ENCODE measurements around the gene ABAT. TPM values are rescaled to one million over a fixed set of nuclear protein-coding genes. Genes with fewer than 3 reads are reported as not detected.
"Not testable (repeated sequence)": the region's sequence is repeated elsewhere in the genome, so short reads cannot be mapped to it uniquely, and the experiment has no call there.

The ABAT gene
- total RNA-seq, 1 experiment from 2014 or later: 1.8 TPM

DNA sequence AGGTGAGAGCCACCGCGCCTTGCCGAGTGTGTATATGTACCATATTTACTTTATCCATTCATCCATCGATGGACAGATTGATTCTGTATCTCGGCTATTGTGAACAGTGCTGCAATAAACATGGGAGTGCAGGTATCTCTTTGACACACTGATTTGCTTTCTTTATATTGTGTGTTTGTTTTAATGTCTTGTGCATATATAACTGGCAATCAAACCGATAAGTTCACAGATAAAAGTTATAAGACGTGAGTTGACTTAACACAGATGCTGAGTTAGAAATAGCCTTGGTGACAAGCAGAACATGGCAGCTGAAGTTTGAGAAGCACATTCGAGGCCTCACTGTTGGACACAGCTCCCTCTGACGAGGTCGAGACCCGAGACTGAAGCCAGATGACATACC is 99.8 kb downstream of the ABAT start:
- no peaks in the 10 kb centered on the region for H3K36me3 ChIP-seq (replicated peaks; ENCODE audit: control insufficient read depth, insufficient read depth, low read length)
- no peaks in the 10 kb centered on the region for H3K27me3 ChIP-seq (ENCODE audit: control insufficient read depth, insufficient read depth, low read length)
- H3K4me3 ChIP-seq (ENCODE audit: insufficient read depth, low read depth, low read length): no peak overlapping the region
- DNase-seq: no peak

DNA sequence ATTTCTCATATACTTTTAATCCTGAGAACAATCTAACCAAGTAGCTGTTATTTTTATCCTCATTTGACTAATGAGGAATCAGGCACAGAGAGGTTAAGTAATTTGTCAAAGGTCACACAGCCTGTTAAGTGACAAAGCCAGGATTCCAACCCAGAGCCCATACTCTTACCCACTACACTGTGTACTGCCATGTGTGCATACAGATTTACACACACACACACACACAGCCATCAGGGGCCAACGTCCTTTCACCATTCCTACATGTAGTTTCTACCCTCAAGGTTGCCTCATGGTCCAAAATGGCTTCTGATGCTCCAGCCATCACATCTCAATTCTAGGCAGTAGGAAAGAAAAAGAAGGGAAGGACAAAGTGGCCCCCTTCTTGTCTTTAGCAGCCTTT is 100.9 kb downstream of the ABAT start:
- DNase-seq: no peak
- no peak overlapping the region for H3K4me3 ChIP-seq (ENCODE audit: insufficient read depth, low read depth, low read length)
- no peaks in the 10 kb centered on the region for H3K36me3 ChIP-seq (replicated peaks; ENCODE audit: control insufficient read depth, insufficient read depth, low read length)
- no peaks in the 10 kb centered on the region for H3K27me3 ChIP-seq (ENCODE audit: control insufficient read depth, insufficient read depth, low read length)

DNA sequence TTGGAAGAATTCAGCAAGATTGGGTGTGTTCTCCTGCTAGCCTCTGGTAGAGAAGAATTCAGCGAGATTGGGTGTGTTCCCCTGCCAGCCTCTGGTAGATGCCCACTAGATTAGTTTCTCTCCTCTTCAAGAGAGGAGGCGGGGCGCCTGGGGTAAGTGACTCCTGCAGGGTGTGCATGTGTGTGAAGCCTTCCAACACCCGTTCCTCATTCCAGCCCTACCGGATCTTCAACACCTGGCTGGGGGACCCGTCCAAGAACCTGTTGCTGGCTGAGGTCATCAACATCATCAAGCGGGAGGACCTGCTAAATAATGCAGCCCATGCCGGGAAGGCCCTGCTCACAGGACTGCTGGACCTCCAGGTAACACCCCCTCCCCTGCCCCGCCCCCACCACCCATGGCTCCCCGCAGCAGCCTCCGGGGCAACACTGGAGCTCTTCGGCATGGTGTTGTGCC is 101.7 kb downstream of the ABAT start:
- Histone ChIP-seq H3K36me3 (replicated peaks; ENCODE audit: control insufficient read depth, insufficient read depth, low read length) (no peaks in the 10 kb centered on the region), H3K4me3 (ENCODE audit: insufficient read depth, low read depth, low read length) (no peak overlapping the region), H3K27me3 (ENCODE audit: control insufficient read depth, insufficient read depth, low read length) (no peaks in the 10 kb centered on the region)
- peak; percentile 79 for DNase-seq

DNA sequence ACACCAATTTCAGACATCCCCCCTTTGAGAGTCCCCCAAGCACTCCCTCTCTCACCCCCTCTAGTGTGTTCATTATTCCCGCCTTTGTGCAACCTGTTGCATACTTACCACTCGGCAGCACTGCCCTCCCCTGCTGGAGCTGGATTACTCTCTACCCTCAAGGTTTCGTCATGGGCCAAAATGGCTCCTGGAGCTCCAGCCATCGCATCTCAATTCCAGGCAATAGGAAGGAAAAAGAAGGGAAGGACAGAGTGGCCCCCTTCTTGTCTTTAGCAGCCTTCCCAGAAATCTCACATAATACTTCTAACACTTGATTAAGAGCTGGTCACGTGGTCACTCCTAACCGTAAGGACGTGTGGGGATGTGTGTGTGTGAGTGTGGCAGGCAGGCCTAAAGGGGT is 102.8 kb downstream of the ABAT start:
- Histone ChIP-seq H3K4me3 (ENCODE audit: insufficient read depth, low read depth, low read length) (no peak overlapping the region), H3K36me3 (replicated peaks; ENCODE audit: control insufficient read depth, insufficient read depth, low read length) (no peaks in the 10 kb centered on the region)

DNA sequence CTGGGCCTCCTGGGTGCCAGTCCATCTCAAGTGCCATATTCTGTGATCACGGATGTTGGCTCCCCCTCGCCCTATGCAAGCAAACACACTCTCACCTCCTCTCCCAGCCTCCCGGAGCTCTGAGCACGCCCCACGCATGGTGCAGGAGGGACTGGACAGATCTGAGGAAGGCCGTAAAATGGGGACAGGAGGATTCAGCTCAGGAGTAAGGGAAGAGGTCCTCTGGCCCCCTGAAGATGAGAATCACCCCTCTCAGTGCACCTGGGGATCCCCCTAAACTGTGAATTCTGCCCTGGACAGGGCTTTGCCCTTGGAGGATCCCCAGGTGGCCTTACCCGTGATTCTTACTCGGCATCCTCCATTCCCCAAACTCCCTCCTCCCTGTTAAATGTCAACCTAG is 107.4 kb downstream of the ABAT start:
- no peaks in the 10 kb centered on the region for H3K27me3 ChIP-seq (ENCODE audit: control insufficient read depth, insufficient read depth, low read length)
- no peaks in the 10 kb centered on the region for H3K36me3 ChIP-seq (replicated peaks; ENCODE audit: control insufficient read depth, insufficient read depth, low read length)
- no peak for DNase-seq
- no peak overlapping the region for H3K4me3 ChIP-seq (ENCODE audit: insufficient read depth, low read depth, low read length)

More for the DNA sequence above, 102.8 kb downstream of the ABAT start:
- no peak for DNase-seq
- no peaks in the 10 kb centered on the region for H3K27me3 ChIP-seq (ENCODE audit: control insufficient read depth, insufficient read depth, low read length)

DNA sequence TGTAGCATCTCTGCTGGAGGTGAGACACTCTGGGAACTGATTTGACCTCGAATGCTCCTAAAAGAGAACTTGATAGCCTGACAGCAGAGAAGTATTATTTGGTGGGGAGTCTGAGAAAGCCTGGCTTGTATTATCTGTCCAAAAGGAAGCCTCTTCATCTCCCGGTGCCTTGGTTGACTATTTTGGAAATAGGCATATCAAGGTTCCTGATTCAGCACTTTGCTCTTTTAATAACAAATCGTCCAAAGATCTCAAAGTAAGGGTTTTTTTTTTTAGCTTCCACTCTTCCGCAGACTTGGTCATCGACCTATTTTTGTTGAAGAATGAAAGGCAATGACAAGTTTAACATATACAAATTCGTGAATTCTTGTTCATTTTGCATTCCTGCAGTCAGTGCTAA is 108.3 kb downstream of the ABAT start:
- Histone ChIP-seq H3K27me3 (ENCODE audit: control insufficient read depth, insufficient read depth, low read length) (no peaks in the 10 kb centered on the region), H3K36me3 (replicated peaks; ENCODE audit: control insufficient read depth, insufficient read depth, low read length) (no peaks in the 10 kb centered on the region), H3K4me3 (ENCODE audit: insufficient read depth, low read depth, low read length) (no peak overlapping the region)
- DNase-seq: no peak

DNA sequence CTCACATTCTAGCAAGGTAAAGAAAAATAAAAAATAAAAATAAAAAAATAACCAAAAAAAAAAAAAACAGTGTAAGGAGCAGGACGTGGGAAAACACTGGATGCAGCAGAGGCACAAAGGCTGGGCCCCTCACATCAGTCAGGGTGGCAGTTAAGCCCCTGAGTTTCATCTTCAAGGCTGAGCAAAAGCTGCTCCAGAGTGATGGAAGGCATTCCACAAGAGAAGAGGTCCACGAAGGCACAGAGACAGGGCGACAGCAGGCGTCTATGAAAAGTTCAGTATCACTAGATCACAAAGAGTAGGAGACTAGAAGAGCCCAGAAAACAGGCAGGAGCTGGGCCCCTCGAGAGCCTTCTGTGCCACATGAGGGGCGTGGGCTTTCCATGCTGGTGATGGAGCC is 111.0 kb downstream of the ABAT start:
- no peak overlapping the region for H3K4me3 ChIP-seq (ENCODE audit: insufficient read depth, low read depth, low read length)
- H3K27me3 ChIP-seq (ENCODE audit: control insufficient read depth, insufficient read depth, low read length): no peaks in the 10 kb centered on the region
- no peak for DNase-seq
- H3K36me3 ChIP-seq (replicated peaks; ENCODE audit: control insufficient read depth, insufficient read depth, low read length): no peaks in the 10 kb centered on the region

DNA sequence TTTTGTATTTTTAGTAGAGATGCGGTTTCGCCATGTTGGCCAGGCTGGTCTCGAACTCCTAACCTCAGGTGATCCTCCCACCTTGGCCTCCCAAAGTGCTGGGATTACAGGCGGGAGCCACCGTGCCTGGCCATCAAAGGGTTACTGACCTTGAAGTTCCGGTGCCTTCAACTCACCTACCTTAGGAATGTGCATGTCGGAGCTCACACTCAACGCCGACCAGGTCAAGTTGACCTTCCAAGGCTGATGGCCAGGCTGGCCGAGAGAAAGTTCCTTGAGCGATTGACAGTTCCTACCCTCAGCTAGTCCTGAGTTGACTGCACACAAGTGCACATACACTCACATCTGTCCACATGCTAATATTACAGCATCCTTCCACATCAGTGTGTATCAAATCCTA is 111.9 kb downstream of the ABAT start:
- not testable (repeated sequence) for DNase-seq; H3K27me3 ChIP-seq (ENCODE audit: control insufficient read depth, insufficient read depth, low read length); H3K36me3 ChIP-seq (replicated peaks; ENCODE audit: control insufficient read depth, insufficient read depth, low read length); H3K4me3 ChIP-seq (ENCODE audit: insufficient read depth, low read depth, low read length)

DNA sequence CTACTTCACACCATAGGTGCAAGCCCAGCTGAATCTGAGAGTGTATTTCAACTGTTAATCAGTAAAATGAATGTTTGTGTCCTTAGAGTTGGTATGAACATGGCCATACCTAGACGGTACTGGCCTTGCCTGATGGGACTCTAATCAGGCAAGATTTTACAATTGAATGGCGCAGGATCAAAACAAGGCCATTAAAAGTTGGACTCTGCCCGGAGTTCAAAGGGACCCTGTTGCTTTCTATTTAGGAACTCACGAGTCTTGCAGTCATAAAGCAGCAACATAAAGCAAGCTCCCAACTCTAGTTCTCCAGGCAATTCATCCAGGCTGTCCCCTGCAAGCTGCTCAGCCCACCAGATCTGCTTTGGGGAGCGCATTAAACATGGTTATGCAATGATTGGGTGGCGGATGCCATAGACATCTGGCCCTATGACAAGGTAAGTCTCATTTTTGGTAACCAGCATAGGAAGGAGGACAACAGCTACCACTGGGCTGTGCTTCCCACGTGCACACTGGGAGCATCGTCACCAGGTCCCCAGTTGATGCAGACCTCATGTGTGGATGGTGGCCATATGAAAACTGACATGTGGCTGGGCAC is 114.3 kb downstream of the ABAT start:
- no peak overlapping the region for H3K4me3 ChIP-seq (ENCODE audit: insufficient read depth, low read depth, low read length)
- no peaks in the 10 kb centered on the region for H3K27me3 ChIP-seq (ENCODE audit: control insufficient read depth, insufficient read depth, low read length)
- DNase-seq: no peak
- H3K36me3 ChIP-seq (replicated peaks; ENCODE audit: control insufficient read depth, insufficient read depth, low read length): no peaks in the 10 kb centered on the region

DNA sequence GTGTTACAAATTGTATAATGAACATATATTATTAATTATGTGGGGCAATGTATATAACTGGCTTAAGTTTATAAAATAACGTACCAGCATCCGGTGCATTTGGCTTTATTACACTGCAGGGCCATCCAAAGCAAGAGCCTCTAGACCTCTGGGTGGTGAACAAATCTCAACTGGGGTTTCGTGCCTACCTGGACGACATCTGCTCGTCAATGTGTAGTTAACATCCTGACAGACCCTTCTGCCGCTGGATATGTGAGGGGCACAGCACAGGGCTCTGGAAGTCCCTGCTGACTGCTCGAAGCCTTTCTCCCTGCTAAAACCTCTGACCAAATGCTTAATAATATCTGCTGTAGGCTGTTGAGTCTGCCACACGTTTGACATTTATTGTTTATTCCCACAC is 120.7 kb downstream of the ABAT start:
- no peak for DNase-seq
- Histone ChIP-seq H3K36me3 (replicated peaks; ENCODE audit: control insufficient read depth, insufficient read depth, low read length) (peaks cover 3% of the 10 kb centered on the region; the same call in 1 of the 2 replicates), H3K4me3 (ENCODE audit: insufficient read depth, low read depth, low read length) (no peak overlapping the region), H3K27me3 (ENCODE audit: control insufficient read depth, insufficient read depth, low read length) (no peaks in the 10 kb centered on the region)

DNA sequence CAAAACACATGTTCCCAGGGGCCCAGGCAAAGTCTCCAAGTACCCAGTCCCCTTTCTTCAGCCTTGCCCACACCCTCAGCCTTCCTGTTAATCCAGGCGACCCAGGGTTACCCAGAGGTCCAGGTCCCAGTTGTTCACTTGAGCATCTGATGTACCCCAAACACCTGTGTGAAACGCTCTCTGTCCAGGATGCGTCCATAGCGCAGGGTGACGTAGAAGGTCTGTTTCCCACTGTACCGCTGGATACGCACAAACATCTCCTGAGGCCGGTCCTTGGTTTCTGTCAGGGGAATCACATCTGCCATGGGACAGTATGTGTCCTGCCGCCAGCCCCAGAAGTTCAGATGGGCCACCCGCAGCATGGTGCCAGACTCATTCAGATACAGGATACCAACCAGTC is 121.4 kb downstream of the ABAT start:
- no peaks in the 10 kb centered on the region for H3K27me3 ChIP-seq (ENCODE audit: control insufficient read depth, insufficient read depth, low read length)
- H3K36me3 ChIP-seq (replicated peaks; ENCODE audit: control insufficient read depth, insufficient read depth, low read length): peaks cover 3% of the 10 kb centered on the region; the same call in 1 of the 2 replicates
- no peak for DNase-seq
- H3K4me3 ChIP-seq (ENCODE audit: insufficient read depth, low read depth, low read length): no peak overlapping the region

DNA sequence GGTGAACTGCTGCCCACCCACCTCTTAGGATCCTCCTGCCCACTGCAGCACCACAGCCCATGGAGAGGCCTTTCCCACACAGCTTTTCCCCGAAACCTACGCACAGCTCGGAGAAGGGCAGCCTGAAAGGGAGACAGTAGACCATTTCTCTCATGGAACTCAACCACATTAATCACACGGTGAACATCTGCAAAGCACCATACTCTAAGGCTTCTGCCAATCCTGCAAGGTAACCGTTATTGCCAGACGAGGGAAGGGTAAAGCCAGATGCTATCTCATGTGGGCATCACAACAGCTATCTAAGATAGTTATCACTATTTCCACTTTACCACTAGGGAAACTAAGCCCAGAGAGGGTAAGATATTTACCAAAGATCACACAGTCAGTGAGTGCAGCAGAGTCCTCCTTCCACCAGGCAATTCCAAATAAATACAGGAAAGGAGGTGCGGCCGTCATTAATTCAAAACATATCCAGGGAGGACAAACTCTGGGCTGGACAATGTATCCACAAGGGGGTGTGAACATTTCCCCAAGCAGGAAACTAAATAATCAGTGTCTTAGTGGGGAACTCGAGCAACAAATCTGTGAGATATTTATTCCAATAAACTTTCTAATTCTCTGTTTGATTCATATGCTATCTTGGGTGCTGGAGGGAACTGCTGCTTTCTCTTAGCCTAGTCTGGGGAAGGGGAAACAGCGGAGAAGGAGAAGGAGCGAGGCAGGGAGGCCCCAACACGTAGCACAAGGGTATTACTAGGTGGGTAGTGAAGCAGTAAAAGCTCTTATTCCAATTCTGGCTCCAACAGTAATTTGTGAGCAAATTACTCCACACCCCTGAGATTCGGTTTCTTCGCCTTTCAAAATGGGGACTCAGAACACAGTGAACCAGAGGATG is 122.3 kb downstream of the ABAT start:
- peak overlapping the region; percentile 92 for H3K4me3 ChIP-seq (ENCODE audit: insufficient read depth, low read depth, low read length)
- peaks cover 5% of the 10 kb centered on the region for H3K36me3 ChIP-seq (replicated peaks; ENCODE audit: control insufficient read depth, insufficient read depth, low read length)
- H3K27me3 ChIP-seq (ENCODE audit: control insufficient read depth, insufficient read depth, low read length): no peaks in the 10 kb centered on the region
- no peak for DNase-seq

DNA sequence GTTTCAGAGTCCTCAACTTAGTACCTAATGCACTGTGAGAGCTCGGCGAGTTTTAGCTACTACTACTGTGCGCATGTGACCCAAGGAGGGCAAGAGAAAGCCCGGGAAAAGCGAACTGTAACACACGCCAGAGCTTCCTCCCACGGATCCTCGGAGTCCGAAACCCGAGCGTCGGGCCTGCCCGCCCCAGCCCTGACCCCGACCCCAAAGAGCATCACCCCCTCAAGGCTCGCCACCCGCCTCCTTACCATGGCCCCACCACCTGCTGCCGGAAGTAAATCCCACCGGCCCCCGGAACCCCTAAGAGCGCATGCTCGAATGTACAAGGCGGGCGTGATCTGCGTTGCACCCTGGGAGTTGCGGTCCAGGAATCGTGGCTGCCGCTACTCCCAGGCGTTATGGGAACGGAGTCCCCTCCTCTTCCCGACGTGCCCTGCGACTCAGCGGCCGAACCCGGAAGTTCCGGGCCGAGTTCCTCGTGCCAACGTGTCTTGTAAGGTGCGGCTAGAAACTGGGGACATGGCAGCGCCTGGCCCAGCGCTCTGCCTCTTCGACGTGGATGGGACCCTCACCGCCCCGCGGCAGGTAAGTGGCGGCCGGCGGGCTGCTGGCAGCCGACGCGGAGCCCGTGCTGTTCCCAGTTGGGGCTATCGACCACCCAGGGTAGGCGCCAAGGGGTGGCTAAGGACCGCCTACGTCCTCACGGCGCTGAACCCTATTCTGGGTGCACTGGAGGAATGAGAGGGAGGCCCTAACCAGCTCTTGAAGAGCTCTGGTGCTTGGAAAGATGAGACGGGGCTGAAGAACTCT is 123.2 kb downstream of the ABAT start, which contains the start of the genes PMM2 and TMEM186:
PMM2 (plus strand) TSS at position 476 of the 810 bp plus-strand sequence; CDS start at position 520, 44 bp downstream.
TMEM186 (minus strand) TSS at position 276 of the 810 bp plus-strand sequence; CDS start at position 251, 25 bp downstream.
- peak; percentile 96 for DNase-seq
- Histone ChIP-seq H3K4me3 (ENCODE audit: insufficient read depth, low read depth, low read length) (peak within 1 kb of the TSS; percentile 92), H3K36me3 (replicated peaks; ENCODE audit: control insufficient read depth, insufficient read depth, low read length) (peaks cover 11% of the 10 kb centered on the region), H3K27me3 (ENCODE audit: control insufficient read depth, insufficient read depth, low read length) (no peaks in the 10 kb centered on the region)

DNA sequence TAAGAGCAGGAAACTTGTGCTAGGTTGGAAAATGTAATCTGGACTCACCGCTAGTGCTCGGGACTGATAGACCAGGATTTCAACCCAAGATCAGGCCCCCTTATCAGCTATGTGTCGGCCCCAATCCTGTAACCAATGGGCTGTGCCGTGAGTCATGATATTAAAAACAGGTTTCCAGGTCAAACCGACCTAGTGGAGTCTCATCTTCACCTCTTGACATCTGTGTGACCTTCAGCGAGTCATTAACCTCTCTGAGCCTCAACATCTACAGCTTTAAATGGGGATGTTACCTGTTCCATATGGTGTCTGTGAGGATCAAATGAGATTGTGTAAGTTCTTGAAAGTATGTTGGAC is 123.7 kb downstream of the ABAT start:
- no peak for DNase-seq
- Histone ChIP-seq H3K27me3 (ENCODE audit: control insufficient read depth, insufficient read depth, low read length) (no peaks in the 10 kb centered on the region), H3K36me3 (replicated peaks; ENCODE audit: control insufficient read depth, insufficient read depth, low read length) (peaks cover 15% of the 10 kb centered on the region), H3K4me3 (ENCODE audit: insufficient read depth, low read depth, low read length) (peak overlapping the region; percentile 92)
